MV-4-11 (cell line): ENCODE measurements around the gene ASCC1.
"Not testable (repeated sequence)": the region's sequence is repeated elsewhere in the genome, so short reads cannot be mapped to it uniquely, and the experiment has no call there.

Experiments used
- DNase-seq: peaks from one replicate; lab custom pipeline; 2025; lab: John Stamatoyannopoulos, UW

Gene ASCC1, protein sequence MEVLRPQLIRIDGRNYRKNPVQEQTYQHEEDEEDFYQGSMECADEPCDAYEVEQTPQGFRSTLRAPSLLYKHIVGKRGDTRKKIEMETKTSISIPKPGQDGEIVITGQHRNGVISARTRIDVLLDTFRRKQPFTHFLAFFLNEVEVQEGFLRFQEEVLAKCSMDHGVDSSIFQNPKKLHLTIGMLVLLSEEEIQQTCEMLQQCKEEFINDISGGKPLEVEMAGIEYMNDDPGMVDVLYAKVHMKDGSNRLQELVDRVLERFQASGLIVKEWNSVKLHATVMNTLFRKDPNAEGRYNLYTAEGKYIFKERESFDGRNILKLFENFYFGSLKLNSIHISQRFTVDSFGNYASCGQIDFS

DNA sequence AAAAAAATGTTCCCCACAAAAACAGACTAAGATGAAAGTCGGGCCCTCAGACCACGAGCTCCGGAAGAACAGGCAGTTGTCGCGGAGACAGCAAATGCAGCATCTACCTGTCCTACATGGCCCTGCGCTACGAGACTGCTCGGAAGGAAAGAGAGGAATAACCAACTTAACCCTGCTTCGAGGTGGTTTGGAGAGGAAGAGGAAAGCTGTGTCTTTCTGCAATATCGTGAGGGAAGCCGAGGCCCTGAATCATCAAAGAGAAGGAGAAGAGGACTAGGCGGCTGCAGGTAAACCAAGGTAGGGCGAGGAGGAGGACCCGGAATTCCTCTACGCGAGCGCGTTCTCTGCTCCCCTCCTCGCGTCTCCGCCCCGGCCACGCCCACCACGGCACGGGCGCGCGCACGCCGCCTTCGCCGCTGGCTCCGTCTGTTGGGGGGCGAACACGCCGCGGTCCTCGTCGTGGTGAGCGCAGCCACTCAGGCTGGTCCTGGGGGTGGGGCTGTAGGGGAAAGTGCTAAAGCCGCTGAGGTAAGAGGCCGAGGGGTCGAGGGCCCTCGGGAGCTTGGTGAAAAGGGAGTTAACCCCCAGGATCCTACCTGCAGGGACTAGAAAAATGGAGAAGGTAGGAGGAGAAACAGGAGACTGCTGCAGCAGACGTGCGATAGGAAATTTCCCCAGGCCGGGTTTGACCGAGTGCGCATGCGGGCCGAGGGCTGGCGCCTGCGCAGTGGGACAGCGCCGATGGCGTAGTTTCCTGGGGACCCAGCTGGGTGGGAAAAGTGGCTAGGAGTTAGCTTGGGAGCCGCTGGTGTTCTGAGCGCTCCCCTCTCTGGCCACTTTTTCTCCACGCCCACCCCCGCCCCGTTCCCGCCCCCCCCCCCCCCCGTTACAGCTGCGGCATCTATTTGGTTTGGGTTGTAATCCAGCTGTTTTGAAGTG, at the start of gene ASCC1, which contains the start of gene ANAPC16:
Gene ASCC1 (minus strand): TSS at position 666 of the 939 bp plus-strand sequence. CDS start 2,978 bp downstream, outside the sequence.
Gene ANAPC16 (plus strand): TSS at position 402 of the 939 bp plus-strand sequence. CDS start 7,903 bp downstream, outside the sequence.
- DNase-seq: peak; percentile 86

DNA sequence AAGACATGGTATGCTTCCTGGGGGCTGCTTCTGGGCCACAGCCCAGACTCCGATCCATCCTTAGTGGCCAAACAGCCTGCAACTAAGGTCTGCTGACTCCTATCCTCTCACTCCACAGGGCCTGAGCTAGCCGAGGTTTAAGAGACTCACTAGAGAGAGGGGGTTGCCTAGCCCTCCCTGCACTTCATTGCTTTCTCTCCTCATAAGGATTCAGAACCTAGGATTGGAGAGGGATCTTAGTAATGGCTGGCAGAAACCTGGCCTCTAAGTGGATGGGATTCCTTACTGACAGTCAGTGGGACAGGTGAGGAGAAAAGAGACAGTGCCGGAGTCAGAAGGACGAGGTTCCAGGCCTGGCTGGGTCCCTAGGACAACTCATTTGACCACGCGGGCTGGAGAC, 49.4 kb upstream of the ASCC1 start:
- DNase-seq: no peak

DNA sequence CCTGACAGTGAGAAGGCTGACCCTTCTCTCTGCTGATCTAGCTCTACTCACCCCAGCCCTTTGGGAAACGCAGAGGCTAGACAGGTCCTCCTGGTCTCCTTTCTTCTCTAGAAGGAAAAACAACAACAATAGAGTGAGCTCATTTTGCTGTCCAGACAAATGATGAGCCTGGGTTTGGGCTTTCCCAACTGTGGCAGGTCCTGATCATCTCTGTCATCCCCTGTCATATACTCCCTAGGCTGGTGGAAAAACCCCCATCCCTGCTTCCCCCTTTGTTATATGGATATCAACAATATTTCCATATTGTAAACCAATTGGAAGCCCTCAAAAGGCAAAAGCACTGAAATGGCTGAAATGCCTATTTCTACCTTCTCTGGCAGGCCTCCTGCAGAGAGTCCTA, 48.5 kb upstream of the ASCC1 start:
- DNase-seq: no peak

DNA sequence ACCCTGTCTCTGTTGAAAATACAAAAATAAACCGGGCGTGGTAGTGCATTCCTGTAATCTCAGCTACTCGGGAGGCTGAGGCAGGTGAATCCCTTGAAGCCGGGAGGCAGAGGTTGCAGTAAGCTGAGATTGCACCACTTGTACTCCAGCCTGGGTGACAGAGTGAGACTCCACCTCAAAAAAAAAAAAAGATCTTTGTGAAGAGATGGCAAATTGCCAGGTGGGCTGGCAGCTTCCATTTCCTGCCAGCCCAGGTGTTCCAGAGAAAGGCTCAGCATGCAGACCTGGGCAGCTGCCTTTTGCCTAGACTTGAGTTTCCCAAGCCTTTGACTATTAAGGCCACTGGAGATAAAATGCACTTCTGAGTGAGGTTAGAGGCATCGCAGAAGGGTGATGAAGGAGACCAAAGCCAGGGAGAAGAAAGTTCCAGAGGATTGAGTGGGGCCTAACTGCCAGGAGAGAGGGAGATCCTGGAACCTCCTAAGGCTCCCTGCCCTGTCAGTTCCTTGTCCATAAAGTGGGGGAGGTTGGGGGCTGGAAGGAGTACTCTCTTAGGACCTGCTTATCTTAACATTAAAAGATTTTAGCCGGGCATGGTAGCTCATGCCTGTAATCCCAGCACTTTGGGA, 47.7 kb upstream of the ASCC1 start:
- DNase-seq: no peak

DNA sequence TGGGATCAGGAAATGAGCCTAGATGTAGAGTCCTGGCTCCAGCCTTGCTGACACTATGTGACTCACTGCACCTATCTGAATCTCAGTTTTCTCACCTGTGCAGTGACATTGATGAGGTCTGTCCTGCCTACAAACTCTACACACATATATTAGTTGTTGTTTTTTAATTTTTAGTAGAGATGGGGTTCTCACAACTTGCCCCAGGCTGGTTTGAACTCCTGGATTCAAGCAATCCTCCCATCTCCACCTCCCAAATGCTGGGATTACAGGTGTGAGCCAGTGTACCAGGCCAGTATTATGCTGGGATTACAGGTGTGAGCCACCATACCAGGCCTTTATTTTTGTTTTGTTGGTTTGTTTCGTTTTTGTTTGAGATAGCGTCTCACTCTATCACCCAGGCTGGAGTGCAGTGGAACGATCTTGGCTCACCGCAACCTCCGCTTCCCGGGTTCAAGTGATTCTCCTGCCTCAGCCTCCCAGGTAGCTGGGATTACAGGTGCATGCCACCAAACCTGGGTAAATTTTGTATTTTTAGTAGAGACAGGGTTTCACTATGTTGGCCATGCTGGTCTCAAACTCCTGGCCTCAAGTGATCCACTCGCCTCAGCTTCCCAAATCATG, 45.8 kb upstream of the ASCC1 start:
- DNase-seq: no peak

DNA sequence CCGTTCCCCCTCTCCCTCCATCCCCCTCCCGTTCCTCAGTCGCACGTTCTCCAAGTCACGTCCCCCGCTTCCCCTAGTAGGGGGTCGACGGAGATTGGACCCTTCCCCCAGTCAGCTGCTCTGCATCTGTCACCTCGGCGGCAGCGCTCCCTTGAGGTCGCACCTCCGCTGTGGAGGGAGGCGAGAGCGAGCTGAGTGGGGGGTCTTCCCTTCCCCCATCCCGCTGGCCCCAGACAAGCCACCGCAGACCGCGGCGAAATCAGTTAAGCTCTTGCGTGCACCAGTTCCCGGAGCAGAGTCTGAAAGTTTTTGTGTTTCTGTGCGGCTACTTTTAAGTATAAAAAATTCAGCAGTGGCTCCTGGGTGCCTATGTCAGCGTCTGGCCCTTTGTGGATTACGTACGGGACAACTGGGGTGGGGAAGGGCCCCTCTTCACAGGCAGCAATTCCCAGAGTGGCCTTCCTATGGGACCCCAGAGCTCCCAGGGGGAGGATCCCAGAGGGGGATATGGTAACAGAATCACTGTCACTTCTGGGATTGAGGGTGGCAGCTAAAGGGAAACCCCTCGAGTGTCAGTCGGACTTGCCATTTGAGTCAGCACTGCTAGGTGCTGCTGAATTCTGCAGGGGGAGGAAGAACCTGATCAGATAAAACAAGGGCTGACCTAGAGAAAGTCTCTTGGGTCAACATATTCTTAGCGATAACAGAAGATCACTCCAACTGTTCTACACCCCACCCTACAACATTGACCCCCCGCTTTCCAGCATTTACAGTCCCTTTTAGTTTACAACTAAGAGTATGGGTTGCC, 45.1 kb upstream of the ASCC1 start:
- DNase-seq: peak; percentile 56

DNA sequence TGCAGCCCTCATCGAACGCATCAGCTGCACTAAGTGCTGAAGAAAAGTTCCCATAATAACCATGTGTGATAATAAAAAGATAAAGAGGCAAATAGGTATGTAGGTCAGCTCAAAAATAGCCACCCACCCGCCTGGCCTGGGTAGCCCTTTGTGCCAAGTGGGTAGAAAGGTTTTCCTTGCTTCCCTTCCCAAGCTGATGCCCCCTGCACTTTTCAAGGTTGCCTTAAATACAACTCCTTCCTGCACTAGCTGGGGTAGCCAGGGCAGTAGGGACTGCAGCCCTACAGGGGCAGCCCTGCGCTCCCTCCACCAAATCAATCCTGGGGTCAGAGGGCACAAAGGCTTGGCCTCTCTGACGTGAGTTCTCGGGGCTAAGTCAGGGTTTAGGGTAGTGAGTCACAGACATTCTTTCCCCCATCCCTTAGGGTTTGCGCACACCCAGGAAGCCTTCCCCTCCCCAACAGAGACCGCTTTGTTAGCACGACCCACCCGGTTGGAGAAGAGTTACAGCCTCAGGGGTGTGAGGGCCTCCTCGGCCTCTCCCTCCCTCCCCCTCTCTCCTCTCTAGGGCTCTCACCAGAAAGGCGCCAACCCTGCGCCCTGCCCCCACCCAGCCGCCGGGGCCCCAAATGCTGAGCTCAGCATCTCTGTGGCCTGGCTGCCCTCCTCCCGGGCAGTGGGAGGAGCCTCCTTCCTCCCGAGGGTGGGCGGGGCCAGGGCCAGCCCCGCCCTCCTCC, 44.3 kb upstream of the ASCC1 start:
- DNase-seq: peak; percentile 74

DNA sequence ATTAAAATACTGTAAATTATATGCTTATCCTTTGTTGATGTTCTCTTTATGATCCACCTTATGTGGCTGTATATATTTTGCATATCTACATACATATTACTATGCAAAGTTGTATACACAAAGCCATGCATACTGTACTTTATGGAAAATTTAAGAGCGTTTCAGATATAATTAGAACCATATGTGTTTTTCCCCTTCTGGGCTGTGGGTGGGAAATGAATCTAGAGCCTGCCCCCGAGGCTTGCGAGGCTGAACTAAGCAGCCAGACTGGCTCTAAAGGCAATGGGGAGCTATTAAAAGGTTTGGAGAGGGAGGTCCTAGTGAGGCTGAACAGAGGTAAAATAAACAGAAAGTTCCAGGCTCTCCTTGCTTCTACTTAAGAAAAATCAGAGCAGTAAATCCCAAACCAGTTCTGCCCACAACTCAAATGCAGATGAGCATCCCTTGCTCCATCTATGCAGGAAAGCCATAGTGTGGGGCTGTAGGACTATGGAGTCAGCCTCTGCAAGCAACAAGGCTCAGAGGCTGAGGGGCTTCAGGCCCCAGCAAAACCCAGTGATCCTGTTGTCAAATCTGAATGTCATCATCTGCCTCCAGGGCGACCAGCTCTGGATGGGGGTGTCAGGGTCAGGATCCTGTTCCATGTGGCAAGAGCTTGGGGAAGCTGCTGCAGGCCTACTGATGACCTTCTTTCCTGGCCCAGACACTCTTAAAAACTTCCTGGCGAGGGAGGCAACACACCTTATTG, 43.6 kb upstream of the ASCC1 start:
- DNase-seq: no peak

DNA sequence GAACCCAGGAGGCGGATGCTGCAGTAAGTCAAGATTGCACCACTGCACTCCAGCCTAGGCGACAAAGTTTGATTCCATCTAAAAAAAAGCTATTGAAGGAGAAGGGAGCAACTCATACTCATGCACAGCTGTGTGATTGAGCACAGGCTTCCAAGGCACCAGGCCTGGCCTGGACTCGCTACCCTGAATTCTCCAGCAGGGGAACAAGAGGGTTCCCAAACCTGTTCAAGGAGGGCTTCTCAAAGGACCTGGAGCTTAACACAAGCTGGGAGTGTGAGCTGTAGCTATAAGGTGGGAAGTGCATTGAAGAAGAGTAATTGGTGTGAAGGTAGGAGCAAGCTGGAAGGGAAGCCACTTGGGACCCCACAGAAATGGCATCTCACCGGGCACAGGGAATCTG, 42.5 kb upstream of the ASCC1 start:
- DNase-seq: no peak

DNA sequence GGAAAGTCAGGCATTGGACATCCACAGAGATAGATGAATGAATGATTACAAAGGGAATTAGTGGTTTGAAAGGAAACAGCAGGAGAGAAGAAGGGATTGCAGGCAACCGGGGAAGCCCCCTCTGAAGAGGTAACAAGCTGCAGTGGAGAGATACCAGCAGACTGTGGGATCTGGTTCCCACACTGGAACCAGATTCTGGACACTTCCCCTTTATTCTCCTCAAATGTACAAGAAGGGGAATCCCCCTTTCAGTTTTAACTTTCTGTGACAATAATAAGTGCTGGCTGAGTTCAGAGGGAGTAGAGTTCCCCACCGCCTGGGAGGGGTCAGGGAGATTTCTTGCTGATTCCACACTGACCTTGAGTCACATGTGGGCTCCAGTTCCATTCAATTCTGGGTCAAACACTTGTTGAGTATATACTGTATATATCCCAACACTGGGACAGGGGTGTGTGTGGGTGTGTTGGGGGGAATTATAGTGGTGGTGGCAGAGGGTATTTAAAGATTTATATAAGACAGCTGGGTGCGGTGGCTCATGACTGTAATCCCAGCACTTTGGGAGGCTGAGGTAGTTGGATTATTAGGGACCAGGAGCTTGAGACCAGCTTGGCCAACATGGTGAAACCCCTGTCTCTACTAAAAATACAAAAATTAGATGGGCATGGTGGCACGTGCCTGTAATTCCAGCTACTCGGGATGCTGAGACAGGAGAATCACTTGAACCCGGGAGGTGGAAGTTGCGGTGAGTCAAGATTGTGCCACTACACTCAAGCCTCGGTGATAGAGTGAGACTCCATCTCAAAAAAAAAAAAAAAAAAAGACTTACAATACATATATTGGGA, 41.2 kb upstream of the ASCC1 start:
- peak; percentile 71 for DNase-seq

DNA sequence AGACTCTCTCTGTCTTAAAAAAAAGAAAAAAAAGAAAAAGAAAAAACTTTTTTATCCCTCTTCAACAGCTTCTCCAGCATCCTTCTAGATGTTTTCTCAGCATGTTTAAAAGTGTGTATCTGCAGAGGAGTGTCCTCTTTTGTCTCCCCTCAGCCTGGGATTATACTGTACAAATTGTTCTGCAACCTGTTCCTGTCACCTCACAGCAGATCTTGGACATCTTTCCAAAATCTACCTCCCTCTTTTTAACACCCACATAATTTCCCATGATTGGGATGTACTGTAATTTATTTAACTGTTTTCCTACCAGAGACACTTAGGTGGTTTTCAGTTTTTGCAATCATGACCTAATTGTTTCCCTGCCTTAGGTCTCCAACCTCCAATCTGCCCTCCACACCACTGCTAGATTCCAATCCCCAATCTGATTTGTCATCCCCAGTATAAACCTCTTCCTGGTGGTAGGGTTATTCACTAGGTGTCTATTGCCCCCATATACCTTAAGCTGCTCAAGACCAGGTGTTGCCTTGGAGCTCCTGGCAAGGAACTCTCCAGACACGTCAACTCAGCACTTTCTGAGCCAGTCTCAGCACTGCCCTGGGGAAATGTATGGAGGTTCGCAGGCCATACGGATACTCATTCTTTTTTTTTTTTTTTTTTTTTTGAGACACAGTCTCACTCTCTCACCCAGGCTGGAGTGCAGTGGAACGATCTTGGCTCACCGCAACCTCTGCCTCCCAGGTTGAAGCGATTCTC, 40.1 kb upstream of the ASCC1 start:
- DNase-seq: no peak

DNA sequence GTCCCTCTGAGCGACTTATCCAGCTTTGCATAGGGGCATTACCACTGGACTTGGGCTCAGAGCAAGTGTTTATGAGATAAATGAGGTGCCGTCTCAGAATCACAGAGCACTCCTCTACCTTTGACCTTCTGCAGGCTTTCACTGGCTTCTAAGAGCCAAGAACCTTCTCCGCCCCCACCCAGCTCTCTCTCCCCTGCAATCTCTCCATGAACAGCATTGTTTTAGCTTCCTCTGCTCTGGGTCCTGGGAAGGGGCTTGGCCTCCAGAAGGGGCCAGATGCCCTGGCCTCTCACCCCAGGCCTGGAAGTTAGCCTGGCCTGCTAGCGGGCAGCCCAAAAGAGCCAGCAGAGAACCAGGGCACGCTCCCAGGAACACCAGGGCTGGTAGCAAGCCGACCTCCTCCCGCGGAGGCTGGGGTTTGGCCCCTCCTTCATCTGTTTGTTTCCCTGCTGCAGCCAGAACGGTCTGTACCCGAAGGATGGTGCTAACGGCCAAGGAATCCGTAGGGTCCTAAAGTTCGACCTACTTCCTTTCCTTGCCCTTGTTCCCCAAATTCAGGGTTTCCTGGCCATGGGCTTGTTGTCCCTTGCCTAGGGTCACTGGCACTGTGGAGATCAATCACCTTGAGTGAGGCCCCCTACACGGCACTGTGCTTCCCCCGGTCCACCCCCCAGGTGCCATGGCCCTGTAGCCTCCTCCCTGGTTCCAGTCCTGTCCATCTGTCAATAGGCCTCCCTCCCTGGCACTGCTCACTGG, 38.9 kb upstream of the ASCC1 start:
- peak; percentile 74 for DNase-seq

DNA sequence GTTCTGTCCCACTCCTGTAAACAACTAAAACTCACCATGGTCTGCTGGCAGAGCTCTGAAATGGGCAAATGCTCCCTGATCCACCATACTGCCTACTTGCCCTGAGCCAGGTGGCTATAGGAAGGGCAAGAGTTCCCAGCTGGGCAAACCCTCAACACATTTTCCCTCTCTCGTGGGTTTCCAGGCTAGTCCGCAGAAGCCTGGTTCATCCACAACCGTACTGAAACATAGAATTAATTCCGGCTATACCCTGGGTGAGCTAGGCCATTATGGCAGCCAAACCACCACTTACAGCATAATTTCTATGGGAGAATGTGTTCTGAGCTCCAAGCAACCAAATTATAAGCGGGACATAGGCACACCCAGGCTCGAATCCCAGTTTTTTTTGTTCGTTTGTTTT, 37.5 kb upstream of the ASCC1 start:
- DNase-seq: no peak

DNA sequence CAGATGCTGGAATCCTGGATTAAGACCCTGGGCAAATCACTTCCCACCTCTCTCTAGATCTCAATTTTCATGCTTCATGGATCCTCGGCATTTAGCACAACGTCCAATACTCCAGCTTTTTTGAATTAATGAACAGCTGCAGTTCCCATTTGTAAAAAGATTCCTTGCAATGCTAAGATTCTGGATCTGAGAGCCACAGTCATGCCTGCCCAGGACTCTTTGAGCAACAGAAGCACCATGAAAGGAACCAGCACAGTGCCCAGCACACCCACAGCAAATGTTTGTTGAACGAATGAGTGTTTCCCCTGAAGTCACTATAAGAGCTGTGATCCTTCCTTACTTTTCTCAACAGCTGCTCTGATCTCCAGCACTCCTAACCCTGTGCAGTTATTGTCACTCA, 36.9 kb upstream of the ASCC1 start:
- no peak for DNase-seq

DNA sequence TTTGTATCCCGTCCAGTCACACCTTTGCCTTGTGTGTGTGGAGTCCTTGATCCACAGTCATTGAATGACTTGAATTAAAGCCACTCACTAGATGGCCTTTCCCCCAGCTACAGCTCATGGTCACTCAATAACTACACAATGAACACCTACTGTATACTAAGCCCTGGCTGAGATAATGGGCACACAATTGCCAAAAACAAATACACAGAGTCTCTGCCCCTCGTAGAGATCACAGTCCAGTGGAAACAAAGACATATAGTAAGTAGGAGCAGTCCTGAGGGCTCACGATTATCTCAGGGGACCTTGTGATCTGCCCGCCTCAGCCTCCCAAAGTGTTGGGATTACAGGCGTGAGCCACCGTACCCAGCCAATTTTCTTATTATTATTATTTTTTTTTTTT, 35.6 kb upstream of the ASCC1 start:
- no peak for DNase-seq

DNA sequence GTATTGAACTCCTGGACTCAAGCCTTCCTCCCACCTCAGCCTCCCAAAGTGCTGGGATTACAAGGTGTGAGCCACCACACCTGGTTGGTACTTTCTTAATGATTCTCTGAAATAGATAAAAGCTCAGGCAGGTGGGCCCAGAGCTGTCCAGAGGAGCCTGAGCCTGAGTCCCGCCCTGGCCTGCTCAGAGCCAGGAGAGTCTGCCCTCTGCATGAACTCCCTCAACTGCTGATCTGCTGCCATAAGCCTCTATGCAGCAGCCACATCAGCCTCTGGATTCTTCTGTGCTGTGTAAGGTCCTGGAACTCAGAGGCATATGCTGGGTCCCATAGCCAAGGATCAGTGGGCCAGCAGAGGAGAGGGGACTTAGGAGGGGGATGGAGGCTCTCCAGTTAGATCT, 34.6 kb upstream of the ASCC1 start:
- DNase-seq: no peak

DNA sequence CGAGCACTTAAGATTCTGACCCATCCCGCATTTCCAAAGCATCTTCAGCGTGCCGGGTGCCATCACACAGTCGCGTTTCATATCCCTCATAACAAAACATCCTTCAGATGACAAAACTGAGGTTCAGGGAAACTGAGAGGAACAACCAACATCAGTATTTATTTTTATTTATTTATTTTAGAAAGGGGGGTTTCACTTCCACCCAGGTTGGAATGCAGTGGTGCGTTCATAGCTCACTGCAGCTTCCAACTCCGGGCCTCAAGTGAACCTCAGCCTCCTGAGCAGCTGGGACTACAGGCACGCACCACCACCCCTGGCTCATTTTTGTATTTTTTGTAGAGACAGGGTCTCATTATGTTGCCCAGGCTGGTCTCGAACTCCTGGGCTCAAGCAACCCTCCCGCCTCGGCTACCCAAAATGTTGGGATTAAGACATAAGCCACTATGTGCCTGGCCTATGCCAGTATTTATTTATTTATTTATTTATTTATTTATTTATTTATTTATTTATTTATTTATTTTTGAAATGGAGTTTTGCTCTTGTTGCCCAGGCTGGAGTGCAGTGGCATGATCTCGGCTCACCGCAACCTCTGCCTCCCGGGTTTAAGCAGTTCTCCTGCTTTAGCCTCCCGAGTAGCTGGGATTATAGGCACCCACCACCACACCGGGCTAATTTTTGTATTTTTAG, 33.2 kb upstream of the ASCC1 start:
- DNase-seq: not testable (repeated sequence)
